GM12874 (cell line): ENCODE measurements around the gene RNF5.

ENCODE experiments used
- CTCF ChIP-seq: IDR thresholded peaks from 2 replicates; pipeline ENCODE4 v1.5.1; 2011; ENCODE audit warnings: low read depth, mild to moderate bottlenecking, control low read depth, low read length, moderate library complexity; ENCODE audit not compliant: insufficient read depth

RNF5 gene

DNA sequence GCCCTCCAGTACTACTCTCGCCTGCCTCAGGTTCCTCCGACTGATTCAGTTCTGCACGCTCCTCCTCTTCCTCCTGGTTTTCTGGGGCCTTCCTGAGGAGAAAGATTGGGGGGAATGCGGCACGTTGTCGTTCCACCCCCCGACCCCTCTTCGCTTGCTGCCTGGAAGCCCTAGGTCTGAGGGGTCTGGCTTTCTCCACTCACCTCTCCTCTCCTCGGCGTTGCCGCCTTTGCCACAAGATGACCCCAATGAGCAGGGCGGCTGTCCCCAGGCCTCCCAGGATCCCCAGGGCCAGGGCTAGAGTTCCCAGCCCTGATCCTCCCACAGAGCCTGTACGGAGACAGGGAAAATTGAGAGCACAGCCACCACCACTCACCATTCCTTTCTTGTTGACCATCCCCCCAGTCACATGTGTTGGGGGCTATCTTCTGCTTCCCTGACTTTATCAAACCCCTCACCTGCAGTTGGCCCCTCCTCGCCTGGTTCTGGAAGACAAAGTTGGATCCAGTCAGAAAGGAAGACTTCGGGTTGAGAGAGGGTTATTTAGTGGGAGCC is 3.0 kb downstream of the RNF5 start:
- no peak for TF ChIP-seq CTCF

GRCh38 chr6:32181915-32182529 is 3.8 kb downstream of the RNF5 start:
- TF ChIP-seq CTCF, result no peak

DNA sequence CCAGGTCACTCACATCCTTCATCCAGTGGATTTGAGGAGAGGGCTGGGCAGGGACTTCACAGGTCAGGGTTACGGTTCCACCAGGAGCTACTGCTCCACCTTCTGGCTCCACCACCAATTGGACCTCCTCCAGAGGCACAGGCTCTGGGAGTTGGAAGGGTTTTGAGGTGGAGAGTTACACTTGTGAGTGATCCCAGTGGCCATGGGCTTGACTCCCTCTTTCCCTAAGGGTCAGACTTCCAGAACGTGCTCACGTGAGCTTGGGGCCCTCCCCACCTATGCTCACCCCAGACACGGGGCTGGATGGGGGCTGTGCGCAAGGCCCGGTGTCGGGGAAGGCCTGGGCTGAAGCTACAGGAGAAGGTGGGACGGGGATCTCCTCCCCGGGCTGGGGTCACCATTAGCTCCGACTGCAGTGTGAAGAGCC is 4.4 kb downstream of the RNF5 start:
- TF ChIP-seq CTCF, result no peak

DNA sequence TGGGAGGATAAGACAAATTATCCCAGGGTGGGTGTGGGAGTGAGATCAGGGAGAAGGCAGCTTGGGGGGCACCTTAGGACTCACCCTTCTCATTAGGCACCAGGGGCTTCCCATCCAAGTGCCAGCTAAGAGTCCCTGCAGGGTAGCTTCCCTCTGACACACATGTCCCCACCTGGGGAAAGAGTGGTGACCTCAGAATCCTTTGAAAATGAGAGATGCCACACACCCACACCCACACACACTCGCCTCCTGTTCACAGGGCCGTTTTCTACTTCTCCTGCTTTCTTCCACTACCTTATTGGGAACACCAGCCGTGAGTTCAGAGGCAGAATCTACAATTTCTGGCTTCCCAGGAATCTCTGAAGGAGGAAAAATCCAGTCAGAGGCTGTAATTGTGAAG is 4.8 kb downstream of the RNF5 start:
- no peak for TF ChIP-seq CTCF

DNA sequence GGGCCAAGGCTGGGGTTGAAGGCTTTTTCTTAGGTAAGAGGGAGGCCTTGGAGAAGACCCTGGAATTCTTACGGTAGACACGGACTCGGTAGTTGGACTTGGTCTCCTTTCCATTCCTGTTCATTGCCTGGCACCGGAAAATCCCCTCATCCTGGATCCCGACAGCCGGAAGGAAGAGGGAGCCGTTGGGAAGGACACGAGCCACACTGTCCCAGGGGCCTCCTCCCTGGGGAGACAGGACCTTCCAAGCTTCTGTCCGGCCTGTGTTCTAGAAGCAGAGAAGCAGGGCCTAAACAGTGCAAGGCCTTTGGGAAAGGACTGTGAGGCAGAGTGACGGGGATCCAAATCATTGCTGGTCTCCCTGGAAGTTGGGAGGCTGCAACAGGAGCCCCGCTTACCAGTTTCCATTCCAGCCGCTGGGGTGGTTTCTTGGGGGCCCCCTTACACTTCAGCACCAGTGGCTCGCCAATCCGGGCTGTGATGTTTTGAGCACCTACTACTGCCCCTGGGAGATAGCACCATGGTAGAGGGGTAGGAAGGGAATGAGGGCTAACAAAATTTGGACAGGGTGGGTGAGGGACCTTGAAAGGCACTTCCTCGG is 5.4 kb downstream of the RNF5 start:
- TF ChIP-seq CTCF, result no peak

- no peak for TF ChIP-seq CTCF
Measured at GRCh38 chr6:32184084-32184640, 6.0 kb downstream of the RNF5 start, which contains the start of gene AGER. TSS of gene AGER (minus strand) at chr6:32184253. CDS start at chr6:32184222, 31 bp downstream.

DNA sequence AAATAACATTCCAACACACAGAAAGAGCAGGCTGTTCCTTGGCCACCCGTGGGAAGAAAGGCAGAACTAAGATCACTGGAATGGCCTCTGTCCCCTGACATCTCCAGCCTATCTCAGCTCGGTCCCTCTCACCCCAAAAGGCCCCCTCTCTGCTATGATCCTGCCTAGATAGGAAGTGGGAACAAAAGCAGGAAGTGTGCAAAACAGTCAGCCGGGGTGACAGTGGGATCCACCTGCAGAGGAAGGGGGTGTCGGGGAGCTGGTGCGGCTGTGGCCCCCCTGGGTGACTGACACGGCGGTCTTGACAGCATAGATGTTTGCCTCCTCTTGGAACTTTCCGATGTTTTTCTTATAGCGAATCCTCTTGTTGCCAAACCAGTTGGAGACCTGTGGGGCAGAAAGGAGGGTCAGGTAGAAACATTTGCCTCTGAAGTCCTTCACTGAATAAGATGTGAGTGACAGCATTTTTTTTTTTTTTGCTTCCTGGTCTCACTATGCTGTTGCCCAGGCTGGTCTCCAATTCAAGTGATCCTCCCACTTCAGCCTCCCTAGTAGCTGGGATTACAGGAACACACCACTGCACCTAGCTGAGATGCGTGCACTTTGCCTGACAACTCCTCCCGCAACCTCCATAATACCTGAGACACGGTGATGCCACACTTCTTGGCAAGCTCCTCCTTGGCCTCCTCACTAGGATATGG is 9.0 kb downstream of the RNF5 start:
- no peak for TF ChIP-seq CTCF
